ENCODE results near the gene ZC3H7A. TPM values are rescaled to one million over a fixed set of nuclear protein-coding genes. Genes with fewer than 3 reads are reported as not detected.

Gene ZC3H7A
- total and polyA plus RNA-seq, 4 donors: 12.4 to 37.7 (median 24.7) TPM

- no peaks in the 10 kb centered on the region for H3K36me3 ChIP-seq (ENCODE audit: control insufficient read depth in 4 of 4, insufficient read depth in 3 of 4, low read depth in 1 of 4, low read length in 3 of 4)
- H3K9ac ChIP-seq (ENCODE audit: low read depth in 1 of 2, low read length in 2 of 2): peak overlapping the region in 1 of 2 donors; percentile 94
- H3K9me3 ChIP-seq (ENCODE audit: control insufficient read depth in 4 of 4, low read length in 3 of 4): no peaks in the 10 kb centered on the region
- TF ChIP-seq FOXA1 (IDR thresholded peaks at IDR 0.05) (no peak), FOXA2 (IDR thresholded peaks at IDR 0.05) (no peak), JUND (IDR thresholded peaks at IDR 0.05) (no peak), MAX (IDR thresholded peaks at IDR 0.05) (no peak), RXRA (IDR thresholded peaks at IDR 0.05) (no peak), REST (IDR thresholded peaks at IDR 0.05) (no peak), RAD21 (IDR thresholded peaks at IDR 0.05) (no peak), TAF1 (conservative IDR thresholded peaks at IDR 0.05) (no peak)
- TF ChIP-seq, protein P1, sequence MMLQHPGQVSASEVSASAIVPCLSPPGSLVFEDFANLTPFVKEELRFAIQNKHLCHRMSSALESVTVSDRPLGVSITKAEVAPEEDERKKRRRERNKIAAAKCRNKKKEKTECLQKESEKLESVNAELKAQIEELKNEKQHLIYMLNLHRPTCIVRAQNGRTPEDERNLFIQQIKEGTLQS (IDR thresholded peaks at IDR 0.05): no peak
- TF ChIP-seq, protein P2, sequence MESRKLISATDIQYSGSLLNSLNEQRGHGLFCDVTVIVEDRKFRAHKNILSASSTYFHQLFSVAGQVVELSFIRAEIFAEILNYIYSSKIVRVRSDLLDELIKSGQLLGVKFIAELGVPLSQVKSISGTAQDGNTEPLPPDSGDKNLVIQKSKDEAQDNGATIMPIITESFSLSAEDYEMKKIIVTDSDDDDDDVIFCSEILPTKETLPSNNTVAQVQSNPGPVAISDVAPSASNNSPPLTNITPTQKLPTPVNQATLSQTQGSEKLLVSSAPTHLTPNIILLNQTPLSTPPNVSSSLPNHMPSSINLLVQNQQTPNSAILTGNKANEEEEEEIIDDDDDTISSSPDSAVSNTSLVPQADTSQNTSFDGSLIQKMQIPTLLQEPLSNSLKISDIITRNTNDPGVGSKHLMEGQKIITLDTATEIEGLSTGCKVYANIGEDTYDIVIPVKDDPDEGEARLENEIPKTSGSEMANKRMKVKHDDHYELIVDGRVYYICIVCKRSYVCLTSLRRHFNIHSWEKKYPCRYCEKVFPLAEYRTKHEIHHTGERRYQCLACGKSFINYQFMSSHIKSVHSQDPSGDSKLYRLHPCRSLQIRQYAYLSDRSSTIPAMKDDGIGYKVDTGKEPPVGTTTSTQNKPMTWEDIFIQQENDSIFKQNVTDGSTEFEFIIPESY (IDR thresholded peaks at IDR 0.05): no peak
- WGBS: 86% methylated on average over 20 of the region's 20 CpGs
- no peak for DNase-seq (ENCODE audit: low spot score)
- H3K27me3 ChIP-seq (ENCODE audit: control insufficient read depth in 4 of 4, insufficient read depth in 4 of 4, low read length in 3 of 4): no peaks in the 10 kb centered on the region
- peaks cover 11 to 64% (median 50%) of the 10 kb centered on the region in 4 donors for H3K4me1 ChIP-seq (ENCODE audit: control insufficient read depth in 4 of 4, insufficient read depth in 4 of 4, low read length in 3 of 4)
- H3K27ac ChIP-seq (ENCODE audit: low read depth in 1 of 2, low read length in 2 of 2): peak overlapping the region; percentile 98 to 99
- H3K4me3 ChIP-seq (ENCODE audit: low read depth in 1 of 3, low read length in 3 of 3): no peak overlapping the region
Measured at GRCh38 chr16:11794996-11795886, 1.8 kb downstream of the ZC3H7A start.

DNA sequence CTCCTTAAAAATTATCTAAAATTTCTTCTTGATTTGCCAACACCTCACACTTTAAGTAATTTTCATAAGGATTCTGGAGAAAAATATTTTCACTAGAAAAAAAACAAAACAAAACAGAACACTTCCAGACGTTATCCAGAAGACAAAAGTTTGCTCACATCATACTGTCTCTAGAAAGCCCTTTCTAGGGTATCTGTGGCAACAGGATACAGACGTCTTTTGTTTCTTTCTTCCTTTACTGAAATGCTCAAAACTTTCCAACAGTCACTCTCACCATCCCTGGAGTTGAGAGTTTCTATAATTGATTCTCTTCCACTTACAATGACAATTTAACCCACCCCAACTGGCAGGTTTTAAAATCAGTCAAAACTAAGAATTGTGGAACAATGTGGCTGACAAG lies 2.6 kb downstream of the ZC3H7A start:
- Histone ChIP-seq H3K27ac (ENCODE audit: low read depth in 1 of 2, low read length in 2 of 2) (peak overlapping the region in 1 of 2 donors; percentile 98), H3K4me3 (ENCODE audit: low read depth in 1 of 3, low read length in 3 of 3) (no peak overlapping the region), H3K9ac (ENCODE audit: low read depth in 1 of 2, low read length in 2 of 2) (no peak overlapping the region), H3K9me3 (ENCODE audit: control insufficient read depth in 4 of 4, low read length in 3 of 4) (no peaks in the 10 kb centered on the region), H3K27me3 (ENCODE audit: control insufficient read depth in 4 of 4, insufficient read depth in 4 of 4, low read length in 3 of 4) (no peaks in the 10 kb centered on the region), H3K4me1 (ENCODE audit: control insufficient read depth in 4 of 4, insufficient read depth in 4 of 4, low read length in 3 of 4) (peaks cover 11 to 67% (median 50%) of the 10 kb centered on the region in 4 donors), H3K36me3 (ENCODE audit: control insufficient read depth in 4 of 4, insufficient read depth in 3 of 4, low read depth in 1 of 4, low read length in 3 of 4) (no peaks in the 10 kb centered on the region)
- WGBS: 41% methylated on average over 2 of the region's 2 CpGs
- DNase-seq (ENCODE audit: low spot score): no peak
- TF ChIP-seq, protein P1 (IDR thresholded peaks at IDR 0.05): no peak
- TF ChIP-seq CTCF (IDR thresholded peaks at IDR 0.05; ENCODE audit: low read depth, low read length, missing input control): no peak
- TF ChIP-seq NR2F2 (IDR thresholded peaks at IDR 0.05): no peak
- no peak for TF ChIP-seq RAD21 (IDR thresholded peaks at IDR 0.05)
- TF ChIP-seq GABPA (IDR thresholded peaks at IDR 0.05 in 1 of 2, conservative IDR thresholded peaks at IDR 0.05 in 1 of 2): no peak
- no peak for TF ChIP-seq REST (IDR thresholded peaks at IDR 0.05)
- TF ChIP-seq EGR1 (IDR thresholded peaks at IDR 0.05; ENCODE audit: low read depth in 2 of 2): no peak
- TF ChIP-seq, protein P2 (IDR thresholded peaks at IDR 0.05): no peak
- TF ChIP-seq RXRA (IDR thresholded peaks at IDR 0.05): no peak
- TF ChIP-seq FOXA1 (IDR thresholded peaks at IDR 0.05): no peak
- TF ChIP-seq SP1 (IDR thresholded peaks at IDR 0.05): no peak
